ENCODE measurements around the gene CDH26.

DNA sequence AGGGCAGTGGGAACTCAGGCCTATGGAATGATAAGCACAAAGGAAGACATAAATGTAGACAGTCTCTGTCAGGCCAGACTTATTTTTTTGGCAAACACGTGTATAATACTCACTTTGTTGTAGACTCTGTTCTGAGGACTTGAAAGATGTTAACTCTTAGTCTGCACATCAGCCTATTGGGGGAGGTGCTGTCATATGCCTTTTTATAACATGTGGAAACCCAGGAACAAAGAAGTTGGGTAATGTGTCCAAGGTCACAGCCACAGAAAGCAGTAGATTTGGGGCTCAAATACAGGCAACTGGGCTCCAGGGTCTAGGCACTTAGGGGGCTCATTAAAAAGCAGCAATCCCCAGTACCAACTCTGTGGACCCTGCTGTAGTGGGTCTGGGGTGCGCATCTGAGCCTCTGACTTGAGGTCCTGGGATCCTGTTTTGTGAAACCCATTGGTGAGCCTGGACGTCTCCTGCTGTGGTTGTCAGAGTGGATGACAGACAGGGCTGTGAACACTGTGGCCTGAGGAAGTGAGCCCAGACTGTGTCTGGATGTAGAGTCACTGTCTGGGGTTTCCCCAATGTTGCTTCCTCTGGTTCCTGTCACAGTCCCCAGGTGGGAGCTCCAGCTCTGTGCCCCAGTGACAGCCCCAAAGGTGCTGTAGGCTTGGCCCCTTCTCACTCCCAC lies 50.0 kb downstream of the CDH26 start:
- TF ChIP-seq, protein P1, sequence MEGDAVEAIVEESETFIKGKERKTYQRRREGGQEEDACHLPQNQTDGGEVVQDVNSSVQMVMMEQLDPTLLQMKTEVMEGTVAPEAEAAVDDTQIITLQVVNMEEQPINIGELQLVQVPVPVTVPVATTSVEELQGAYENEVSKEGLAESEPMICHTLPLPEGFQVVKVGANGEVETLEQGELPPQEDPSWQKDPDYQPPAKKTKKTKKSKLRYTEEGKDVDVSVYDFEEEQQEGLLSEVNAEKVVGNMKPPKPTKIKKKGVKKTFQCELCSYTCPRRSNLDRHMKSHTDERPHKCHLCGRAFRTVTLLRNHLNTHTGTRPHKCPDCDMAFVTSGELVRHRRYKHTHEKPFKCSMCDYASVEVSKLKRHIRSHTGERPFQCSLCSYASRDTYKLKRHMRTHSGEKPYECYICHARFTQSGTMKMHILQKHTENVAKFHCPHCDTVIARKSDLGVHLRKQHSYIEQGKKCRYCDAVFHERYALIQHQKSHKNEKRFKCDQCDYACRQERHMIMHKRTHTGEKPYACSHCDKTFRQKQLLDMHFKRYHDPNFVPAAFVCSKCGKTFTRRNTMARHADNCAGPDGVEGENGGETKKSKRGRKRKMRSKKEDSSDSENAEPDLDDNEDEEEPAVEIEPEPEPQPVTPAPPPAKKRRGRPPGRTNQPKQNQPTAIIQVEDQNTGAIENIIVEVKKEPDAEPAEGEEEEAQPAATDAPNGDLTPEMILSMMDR (conservative IDR thresholded peaks at IDR 0.05 in 1 of 2, IDR thresholded peaks at IDR 0.05 in 1 of 2; ENCODE audit: extremely low read depth in 1 of 2, insufficient read depth in 1 of 2, low read depth in 1 of 2, low read length in 2 of 2), result no peak
- TF ChIP-seq EZH2 (IDR thresholded peaks at IDR 0.05; ENCODE audit: borderline replicate concordance, low read length), result no peak

Measured in mammary epithelial cell (primary cell).